Parathyroid adenoma (tissue), 2 donors: ENCODE measurements around the gene INSM2.

Experiments used
- H2AFZ ChIP-seq: fragments of 300-600 bp; sonication (generic); one replicate; pipeline ENCODE4 v1.7.0; 2017; ENCODE audit warnings: antibody characterized with exemption, mild to moderate bottlenecking
- H3K27ac ChIP-seq: fragments of 300-600 bp; sonication (generic); one replicate; pipeline ENCODE4 v1.7.0; 2017
- H3K27me3 ChIP-seq: fragments of 300-600 bp; sonication (generic); one replicate; pipeline ENCODE4 v1.7.0; 2017; ENCODE audit warnings: low read length; ENCODE audit not compliant: control insufficient read depth, insufficient read depth
- H3K36me3 ChIP-seq: fragments of 300-600 bp; sonication (generic); one replicate; pipeline ENCODE4 v1.7.0; 2017; ENCODE audit warnings: low read length; ENCODE audit not compliant: control insufficient read depth, insufficient read depth
- H3K4me1 ChIP-seq: fragments of 300-600 bp; sonication (generic); one replicate; pipeline ENCODE4 v1.7.0; 2017; ENCODE audit warnings: control low read depth
- H3K4me2 ChIP-seq: fragments of 300-600 bp; sonication (generic); one replicate; pipeline ENCODE4 v1.7.0; 2017; ENCODE audit warnings: low read length
- H3K4me3 ChIP-seq: fragments of 300-600 bp; sonication (generic); one replicate; pipeline ENCODE4 v1.7.0; 2017; ENCODE audit warnings: low read depth, low read length
- H3K79me2 ChIP-seq: fragments of 300-600 bp; sonication (generic); one replicate; pipeline ENCODE4 v1.7.0; 2017; ENCODE audit warnings: control low read depth
- H3K9ac ChIP-seq: fragments of 300-600 bp; sonication (generic); one replicate; pipeline ENCODE4 v1.7.0; 2017; ENCODE audit warnings: mild to moderate bottlenecking
- H3K9me3 ChIP-seq: fragments of 300-600 bp; sonication (generic); one replicate; pipeline ENCODE4 v1.7.0; 2017; ENCODE audit warnings: low read length; ENCODE audit not compliant: control insufficient read depth
- TF ChIP-seq, protein P1 (sequence below): fragments of 300-600 bp; sonication (generic); IDR thresholded peaks from one replicate; pipeline ENCODE4 v1.7.0; 2017; ENCODE audit warnings: antibody characterized with exemption, mild to moderate bottlenecking
- donor health status: primary hyperparathyroidism.

The INSM2 gene

DNA sequence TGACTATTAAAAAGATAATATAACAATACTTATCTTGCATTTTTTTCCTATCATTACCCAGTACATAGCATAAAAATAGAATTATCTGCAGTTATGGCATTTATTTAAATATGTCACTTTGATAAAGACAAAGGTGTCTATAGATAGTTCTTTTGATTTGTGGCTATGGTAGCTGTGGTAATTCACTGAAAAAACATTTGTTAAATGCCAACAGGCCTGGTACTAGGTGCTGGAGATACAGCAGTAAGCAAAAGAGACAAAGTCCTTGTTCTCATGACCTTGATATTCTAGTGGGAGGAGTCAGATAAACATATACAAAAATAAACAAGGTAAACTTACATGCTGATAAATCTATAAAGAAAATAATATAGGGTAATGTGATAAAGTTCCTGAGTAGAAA lies 44.7 kb downstream of the INSM2 start:
- H3K4me3 ChIP-seq, result no peak overlapping the region
- TF ChIP-seq, protein P1, sequence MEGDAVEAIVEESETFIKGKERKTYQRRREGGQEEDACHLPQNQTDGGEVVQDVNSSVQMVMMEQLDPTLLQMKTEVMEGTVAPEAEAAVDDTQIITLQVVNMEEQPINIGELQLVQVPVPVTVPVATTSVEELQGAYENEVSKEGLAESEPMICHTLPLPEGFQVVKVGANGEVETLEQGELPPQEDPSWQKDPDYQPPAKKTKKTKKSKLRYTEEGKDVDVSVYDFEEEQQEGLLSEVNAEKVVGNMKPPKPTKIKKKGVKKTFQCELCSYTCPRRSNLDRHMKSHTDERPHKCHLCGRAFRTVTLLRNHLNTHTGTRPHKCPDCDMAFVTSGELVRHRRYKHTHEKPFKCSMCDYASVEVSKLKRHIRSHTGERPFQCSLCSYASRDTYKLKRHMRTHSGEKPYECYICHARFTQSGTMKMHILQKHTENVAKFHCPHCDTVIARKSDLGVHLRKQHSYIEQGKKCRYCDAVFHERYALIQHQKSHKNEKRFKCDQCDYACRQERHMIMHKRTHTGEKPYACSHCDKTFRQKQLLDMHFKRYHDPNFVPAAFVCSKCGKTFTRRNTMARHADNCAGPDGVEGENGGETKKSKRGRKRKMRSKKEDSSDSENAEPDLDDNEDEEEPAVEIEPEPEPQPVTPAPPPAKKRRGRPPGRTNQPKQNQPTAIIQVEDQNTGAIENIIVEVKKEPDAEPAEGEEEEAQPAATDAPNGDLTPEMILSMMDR, result no peak
- H3K4me2 ChIP-seq, result no peak overlapping the region
- H3K9me3 ChIP-seq, result no peaks in the 10 kb centered on the region
- H3K27ac ChIP-seq, result no peak overlapping the region
- no peaks in the 10 kb centered on the region for H3K27me3 ChIP-seq
- H2AFZ ChIP-seq, result no peak overlapping the region
- H3K36me3 ChIP-seq, result no peaks in the 10 kb centered on the region
- peaks cover 3% of the 10 kb centered on the region for H3K4me1 ChIP-seq
- H3K79me2 ChIP-seq, result no peaks in the 10 kb centered on the region
- no peak overlapping the region for H3K9ac ChIP-seq
